ENCODE data around the gene SND1. TPM values are rescaled to one million over a fixed set of nuclear protein-coding genes. Genes with fewer than 3 reads are reported as not detected.

SND1 gene
- total and polyA plus RNA-seq, 5 donors from 2014 or later = 84.4 to 121 (median 86.9) TPM

- Histone ChIP-seq H3K4me1 (ENCODE audit: control insufficient read depth, insufficient read depth, low read length, poor library complexity, severe bottlenecking) (peaks cover 3% of the 10 kb centered on the region), H3K36me3 (ENCODE audit: control insufficient read depth, insufficient read depth, low read length) (peaks cover 4% of the 10 kb centered on the region), H3K27ac (ENCODE audit: insufficient read depth, low read length, poor library complexity, severe bottlenecking) (no peak overlapping the region), H3K27me3 (ENCODE audit: control insufficient read depth, insufficient read depth, low read length) (no peaks in the 10 kb centered on the region), H3K9me3 (ENCODE audit: control insufficient read depth in 2 of 2, low read length in 2 of 2) (no peaks in the 10 kb centered on the region), H3K4me3 (ENCODE audit: low read depth, low read length) (no peak overlapping the region)
- H3K36me3 Mint-ChIP-seq = no peaks in the 10 kb centered on the region
- no peak for ATAC-seq (ENCODE audit: low read depth in 2 of 2)
- no peak overlapping the region for H3K4me3 Mint-ChIP-seq
- no peaks in the 10 kb centered on the region for H3K9me3 Mint-ChIP-seq
- H3K4me1 Mint-ChIP-seq = peaks cover 11 to 29% (median 22%) of the 10 kb centered on the region in 4 donors
- H3K27ac Mint-ChIP-seq = no peak overlapping the region
- DNase-seq = no peak
- H3K27me3 Mint-ChIP-seq = no peaks in the 10 kb centered on the region
Measured at GRCh38 chr7:127798769-127799372, 146.9 kb downstream of the SND1 start.

- no peaks in the 10 kb centered on the region for H3K27me3 Mint-ChIP-seq
- peaks cover 3% of the 10 kb centered on the region for H3K4me1 ChIP-seq (ENCODE audit: control insufficient read depth, insufficient read depth, low read length, poor library complexity, severe bottlenecking)
- ATAC-seq (ENCODE audit: low read depth in 2 of 2) = no peak
Measured at GRCh38 chr7:127799535-127800305, 147.7 kb downstream of the SND1 start.

GRCh38 chr7:127802845-127803244 lies 150.9 kb downstream of the SND1 start:
- no peak for ATAC-seq (ENCODE audit: low read depth in 2 of 2)
- H3K36me3 ChIP-seq (ENCODE audit: control insufficient read depth, insufficient read depth, low read length) = peaks cover 7% of the 10 kb centered on the region
- Mint-ChIP-seq H3K9me3 (no peaks in the 10 kb centered on the region), H3K36me3 (peaks cover 14% of the 10 kb centered on the region), H3K27me3 (no peaks in the 10 kb centered on the region), H3K4me1 (peaks cover 16 to 25% (median 19%) of the 10 kb centered on the region in 4 donors), H3K27ac (no peak overlapping the region), H3K4me3 (no peak overlapping the region)
- no peaks in the 10 kb centered on the region for H3K27me3 ChIP-seq (ENCODE audit: control insufficient read depth, insufficient read depth, low read length)
- DNase-seq = no peak
- H3K4me1 ChIP-seq (ENCODE audit: control insufficient read depth, insufficient read depth, low read length, poor library complexity, severe bottlenecking) = peaks cover 3% of the 10 kb centered on the region
- no peak overlapping the region for H3K27ac ChIP-seq (ENCODE audit: insufficient read depth, low read length, poor library complexity, severe bottlenecking)
- H3K4me3 ChIP-seq (ENCODE audit: low read depth, low read length) = no peak overlapping the region
- no peaks in the 10 kb centered on the region for H3K9me3 ChIP-seq (ENCODE audit: control insufficient read depth in 2 of 2, low read length in 2 of 2)

More at GRCh38 chr7:127799535-127800305, 147.7 kb downstream of the SND1 start:
- no peaks in the 10 kb centered on the region for H3K9me3 ChIP-seq (ENCODE audit: control insufficient read depth in 2 of 2, low read length in 2 of 2)
- H3K27me3 ChIP-seq (ENCODE audit: control insufficient read depth, insufficient read depth, low read length) = no peaks in the 10 kb centered on the region
- Mint-ChIP-seq H3K4me3 (no peak overlapping the region), H3K27ac (no peak overlapping the region), H3K4me1 (peaks cover 11 to 27% (median 21%) of the 10 kb centered on the region in 4 donors), H3K9me3 (no peaks in the 10 kb centered on the region), H3K36me3 (no peaks in the 10 kb centered on the region)
- H3K27ac ChIP-seq (ENCODE audit: insufficient read depth, low read length, poor library complexity, severe bottlenecking) = no peak overlapping the region
- H3K4me3 ChIP-seq (ENCODE audit: low read depth, low read length) = no peak overlapping the region
- DNase-seq = no peak
- H3K36me3 ChIP-seq (ENCODE audit: control insufficient read depth, insufficient read depth, low read length) = no peaks in the 10 kb centered on the region

- Mint-ChIP-seq H3K36me3 (peaks cover 16% of the 10 kb centered on the region), H3K4me1 (peaks cover 16 to 21% (median 19%) of the 10 kb centered on the region in 4 donors), H3K9me3 (no peaks in the 10 kb centered on the region), H3K4me3 (no peak overlapping the region), H3K27me3 (no peaks in the 10 kb centered on the region), H3K27ac (peak overlapping the region in 1 of 3 donors; percentile 27)
- H3K27ac ChIP-seq (ENCODE audit: insufficient read depth, low read length, poor library complexity, severe bottlenecking) = no peak overlapping the region
- H3K4me3 ChIP-seq (ENCODE audit: low read depth, low read length) = no peak overlapping the region
- H3K27me3 ChIP-seq (ENCODE audit: control insufficient read depth, insufficient read depth, low read length) = no peaks in the 10 kb centered on the region
- DNase-seq (no peak), ATAC-seq (ENCODE audit: low read depth in 2 of 2) (no peak)
- peaks cover 3% of the 10 kb centered on the region for H3K4me1 ChIP-seq (ENCODE audit: control insufficient read depth, insufficient read depth, low read length, poor library complexity, severe bottlenecking)
- H3K36me3 ChIP-seq (ENCODE audit: control insufficient read depth, insufficient read depth, low read length) = peaks cover 13% of the 10 kb centered on the region
- no peaks in the 10 kb centered on the region for H3K9me3 ChIP-seq (ENCODE audit: control insufficient read depth in 2 of 2, low read length in 2 of 2)
Measured at GRCh38 chr7:127803626-127804025, 151.6 kb downstream of the SND1 start.

GRCh38 chr7:127807340-127807739 lies 155.3 kb downstream of the SND1 start:
- peaks cover 28% of the 10 kb centered on the region for H3K36me3 Mint-ChIP-seq
- no peaks in the 10 kb centered on the region for H3K27me3 ChIP-seq (ENCODE audit: control insufficient read depth, insufficient read depth, low read length)
- ATAC-seq (ENCODE audit: low read depth in 2 of 2) = no peak
- no peak for DNase-seq
- H3K27ac ChIP-seq (ENCODE audit: insufficient read depth, low read length, poor library complexity, severe bottlenecking) = no peak overlapping the region
- H3K36me3 ChIP-seq (ENCODE audit: control insufficient read depth, insufficient read depth, low read length) = peaks cover 26% of the 10 kb centered on the region
- no peak overlapping the region for H3K4me3 ChIP-seq (ENCODE audit: low read depth, low read length)
- peak overlapping the region in 1 of 3 donors; percentile 50 for H3K27ac Mint-ChIP-seq
- no peaks in the 10 kb centered on the region for H3K9me3 Mint-ChIP-seq
- no peaks in the 10 kb centered on the region for H3K27me3 Mint-ChIP-seq
- H3K4me3 Mint-ChIP-seq = no peak overlapping the region
- no peaks in the 10 kb centered on the region for H3K9me3 ChIP-seq (ENCODE audit: control insufficient read depth in 2 of 2, low read length in 2 of 2)
- H3K4me1 ChIP-seq (ENCODE audit: control insufficient read depth, insufficient read depth, low read length, poor library complexity, severe bottlenecking) = no peaks in the 10 kb centered on the region
- peaks cover 10 to 25% (median 15%) of the 10 kb centered on the region in 4 donors for H3K4me1 Mint-ChIP-seq

- Histone ChIP-seq H3K27me3 (ENCODE audit: control insufficient read depth, insufficient read depth, low read length) (no peaks in the 10 kb centered on the region), H3K9me3 (ENCODE audit: control insufficient read depth in 2 of 2, low read length in 2 of 2) (no peaks in the 10 kb centered on the region), H3K27ac (ENCODE audit: insufficient read depth, low read length, poor library complexity, severe bottlenecking) (no peak overlapping the region), H3K4me1 (ENCODE audit: control insufficient read depth, insufficient read depth, low read length, poor library complexity, severe bottlenecking) (no peaks in the 10 kb centered on the region), H3K36me3 (ENCODE audit: control insufficient read depth, insufficient read depth, low read length) (peaks cover 26% of the 10 kb centered on the region), H3K4me3 (ENCODE audit: low read depth, low read length) (no peak overlapping the region)
- H3K4me3 Mint-ChIP-seq = no peak overlapping the region
- H3K27ac Mint-ChIP-seq = no peak overlapping the region
- no peaks in the 10 kb centered on the region for H3K9me3 Mint-ChIP-seq
- H3K4me1 Mint-ChIP-seq = peaks cover 11 to 25% (median 17%) of the 10 kb centered on the region in 4 donors
- peaks cover 30% of the 10 kb centered on the region for H3K36me3 Mint-ChIP-seq
- no peaks in the 10 kb centered on the region for H3K27me3 Mint-ChIP-seq
- ATAC-seq (ENCODE audit: low read depth in 2 of 2) (no peak), DNase-seq (no peak)
Measured at GRCh38 chr7:127807829-127808228, 155.8 kb downstream of the SND1 start.

GRCh38 chr7:127809261-127809702 lies 157.3 kb downstream of the SND1 start:
- no peak overlapping the region for H3K4me3 Mint-ChIP-seq
- H3K27me3 Mint-ChIP-seq = no peaks in the 10 kb centered on the region
- no peaks in the 10 kb centered on the region for H3K9me3 ChIP-seq (ENCODE audit: control insufficient read depth in 2 of 2, low read length in 2 of 2)
- no peaks in the 10 kb centered on the region for H3K4me1 ChIP-seq (ENCODE audit: control insufficient read depth, insufficient read depth, low read length, poor library complexity, severe bottlenecking)
- peaks cover 15 to 33% (median 21%) of the 10 kb centered on the region in 4 donors for H3K4me1 Mint-ChIP-seq
- H3K27ac ChIP-seq (ENCODE audit: insufficient read depth, low read length, poor library complexity, severe bottlenecking) = no peak overlapping the region
- H3K27ac Mint-ChIP-seq = no peak overlapping the region
- H3K27me3 ChIP-seq (ENCODE audit: control insufficient read depth, insufficient read depth, low read length) = no peaks in the 10 kb centered on the region
- H3K9me3 Mint-ChIP-seq = no peaks in the 10 kb centered on the region
- peaks cover 26% of the 10 kb centered on the region for H3K36me3 ChIP-seq (ENCODE audit: control insufficient read depth, insufficient read depth, low read length)
- H3K36me3 Mint-ChIP-seq = peaks cover 36% of the 10 kb centered on the region
- H3K4me3 ChIP-seq (ENCODE audit: low read depth, low read length) = no peak overlapping the region
- ATAC-seq (ENCODE audit: low read depth in 2 of 2) = no peak
- no peak for DNase-seq
